DOHH2 (cell line): ENCODE results near the gene LGALS12.

Experiments used
- EZH2phosphoT487 ChIP-seq: fragments of 200-600 bp; sonication (generic); IDR thresholded peaks from 2 replicates; pipeline ENCODE4 v1.6.1; 2017; ENCODE audit warnings: borderline replicate concordance, mild to moderate bottlenecking, antibody characterized with exemption, low read length, moderate library complexity, mixed read lengths
- TF ChIP-seq, protein P1 (sequence below): fragments of 200-600 bp; sonication (generic); IDR thresholded peaks from one replicate; pipeline ENCODE4 v1.5.1; 2014; ENCODE audit warnings: antibody characterized with exemption, mild to moderate bottlenecking, low read depth, low read length; ENCODE audit not compliant: poor library complexity, severe bottlenecking

DNA sequence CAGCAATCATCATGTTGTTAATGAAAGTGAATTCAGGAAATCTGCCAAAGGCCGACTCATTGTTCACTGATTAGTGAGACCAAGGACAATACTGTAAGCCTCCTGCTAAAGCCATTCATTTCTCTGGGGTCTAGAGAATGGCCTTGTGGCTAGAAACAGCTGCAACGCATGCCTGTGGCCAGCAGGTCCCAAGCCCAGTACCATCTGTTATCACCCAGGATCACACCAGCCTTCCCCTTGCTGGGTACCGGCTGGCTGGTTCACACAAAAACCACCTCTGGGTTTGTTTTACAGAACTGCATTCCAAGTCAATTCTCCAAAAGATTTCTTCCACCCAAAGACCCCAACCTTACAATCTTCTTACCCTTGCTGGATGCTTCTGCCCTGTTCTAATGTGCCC lies 16.0 kb upstream of the LGALS12 start:
- TF ChIP-seq, protein P1, sequence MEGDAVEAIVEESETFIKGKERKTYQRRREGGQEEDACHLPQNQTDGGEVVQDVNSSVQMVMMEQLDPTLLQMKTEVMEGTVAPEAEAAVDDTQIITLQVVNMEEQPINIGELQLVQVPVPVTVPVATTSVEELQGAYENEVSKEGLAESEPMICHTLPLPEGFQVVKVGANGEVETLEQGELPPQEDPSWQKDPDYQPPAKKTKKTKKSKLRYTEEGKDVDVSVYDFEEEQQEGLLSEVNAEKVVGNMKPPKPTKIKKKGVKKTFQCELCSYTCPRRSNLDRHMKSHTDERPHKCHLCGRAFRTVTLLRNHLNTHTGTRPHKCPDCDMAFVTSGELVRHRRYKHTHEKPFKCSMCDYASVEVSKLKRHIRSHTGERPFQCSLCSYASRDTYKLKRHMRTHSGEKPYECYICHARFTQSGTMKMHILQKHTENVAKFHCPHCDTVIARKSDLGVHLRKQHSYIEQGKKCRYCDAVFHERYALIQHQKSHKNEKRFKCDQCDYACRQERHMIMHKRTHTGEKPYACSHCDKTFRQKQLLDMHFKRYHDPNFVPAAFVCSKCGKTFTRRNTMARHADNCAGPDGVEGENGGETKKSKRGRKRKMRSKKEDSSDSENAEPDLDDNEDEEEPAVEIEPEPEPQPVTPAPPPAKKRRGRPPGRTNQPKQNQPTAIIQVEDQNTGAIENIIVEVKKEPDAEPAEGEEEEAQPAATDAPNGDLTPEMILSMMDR, result no peak
- TF ChIP-seq EZH2phosphoT487, result no peak
